NCI-H146 treated with DMSO at 0.1 percent for 48 hours (cell line): ENCODE measurements around the gene SUCNR1.
"Not testable (repeated sequence)": the region's sequence is repeated elsewhere in the genome, so short reads cannot be mapped to it uniquely, and the experiment has no call there.

Source experiments
- DNase-seq: peaks from one replicate; lab custom pipeline; 2025; ENCODE audit not compliant: unreplicated experiment; lab: John Stamatoyannopoulos, UW

SUCNR1 gene

GRCh38 chr3:151871639-151872468 lies 1.6 kb upstream of the SUCNR1 start:
- no peak for DNase-seq

GRCh38 chr3:151874079-151874478 lies 636 bp downstream of the SUCNR1 start:
- not testable (repeated sequence) for DNase-seq

DNA sequence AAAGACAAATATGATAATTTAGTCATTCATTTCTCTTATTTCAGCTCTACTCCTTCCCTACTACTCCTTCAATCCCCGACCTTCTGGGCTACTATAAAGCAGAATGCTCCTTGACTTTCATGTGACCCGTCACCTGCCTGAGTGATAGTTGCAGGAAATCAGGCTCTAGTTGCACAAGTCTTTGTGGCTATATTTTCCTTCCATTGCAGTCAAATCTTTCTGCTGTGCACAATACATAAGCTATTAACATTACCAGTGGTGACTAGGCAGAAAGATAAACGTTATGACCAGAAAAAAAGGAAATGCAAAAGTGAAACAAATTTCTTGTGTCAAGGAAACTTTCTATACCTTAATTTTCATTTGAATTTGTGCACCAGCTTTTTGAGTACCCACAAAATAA lies 2.3 kb downstream of the SUCNR1 start:
- no peak for DNase-seq

DNA sequence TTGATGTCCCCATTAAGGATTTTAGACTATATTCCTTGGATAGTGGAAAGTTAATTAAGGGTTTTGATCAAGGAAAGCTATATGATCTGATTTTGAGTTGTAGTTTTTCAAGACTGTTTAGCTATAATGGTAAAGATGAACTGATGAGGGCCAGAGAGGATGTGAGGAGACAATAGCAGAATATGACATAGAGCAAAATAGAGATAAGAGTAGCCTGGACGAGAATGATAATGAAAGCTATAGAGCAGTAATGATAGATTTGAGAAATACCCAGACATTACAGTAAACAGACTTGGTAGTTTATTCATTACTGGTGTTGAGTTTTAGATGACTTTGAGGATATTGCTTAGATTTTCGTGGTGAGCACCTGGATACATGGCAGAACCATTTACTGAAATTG lies 3.8 kb downstream of the SUCNR1 start:
- DNase-seq, result no peak

DNA sequence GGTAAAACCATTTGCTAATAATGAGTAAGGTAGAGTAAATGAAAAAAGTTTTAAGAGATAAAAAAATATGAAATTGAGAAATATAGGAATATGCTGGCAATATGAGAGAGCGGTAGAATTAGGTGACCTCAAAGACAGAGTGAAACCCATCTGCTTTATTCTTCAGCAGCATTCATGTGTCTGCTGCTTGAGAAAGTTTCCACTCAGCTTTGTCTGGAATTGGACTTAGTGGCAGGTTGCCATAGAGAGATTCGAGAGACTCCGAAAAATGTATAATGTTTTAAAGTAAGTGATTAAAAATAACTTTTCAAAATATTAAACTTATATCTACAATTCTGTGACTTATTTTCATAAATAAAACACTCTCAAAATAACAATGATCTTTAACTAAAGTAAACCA lies 5.0 kb downstream of the SUCNR1 start:
- no peak for DNase-seq

DNA sequence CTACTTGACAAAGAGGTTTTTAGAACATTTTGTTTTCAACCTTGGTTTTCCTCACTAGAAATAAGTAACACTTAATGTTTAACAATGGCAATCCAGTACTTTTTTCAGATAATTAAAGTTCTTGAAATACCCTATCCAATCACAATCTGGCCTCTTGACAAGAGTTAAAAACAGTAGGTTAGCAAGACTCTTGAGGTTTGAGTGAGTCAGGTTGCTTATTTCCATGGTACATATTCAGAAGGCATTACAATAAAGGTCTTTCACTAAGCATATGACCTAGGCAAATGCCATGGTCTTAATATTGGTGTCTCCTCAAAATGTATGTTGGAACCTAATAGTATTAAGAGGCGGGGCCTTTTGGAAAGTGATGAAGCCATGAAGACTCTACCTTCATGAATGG lies 5.6 kb downstream of the SUCNR1 start:
- no peak for DNase-seq

GRCh38 chr3:151879679-151880415 lies 6.4 kb downstream of the SUCNR1 start:
- no peak for DNase-seq

DNA sequence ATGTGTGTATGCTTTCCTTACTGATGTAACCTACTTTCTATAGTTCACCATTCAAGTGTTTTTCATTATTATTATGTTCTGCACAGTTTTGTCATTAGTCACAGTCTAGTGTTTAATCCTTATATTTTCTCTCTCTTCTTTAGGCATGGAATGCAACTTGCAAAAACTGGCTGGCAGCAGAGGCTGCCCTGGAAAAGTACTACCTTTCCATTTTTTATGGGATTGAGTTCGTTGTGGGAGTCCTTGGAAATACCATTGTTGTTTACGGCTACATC lies 6.9 kb downstream of the SUCNR1 start:
- no peak for DNase-seq

DNA sequence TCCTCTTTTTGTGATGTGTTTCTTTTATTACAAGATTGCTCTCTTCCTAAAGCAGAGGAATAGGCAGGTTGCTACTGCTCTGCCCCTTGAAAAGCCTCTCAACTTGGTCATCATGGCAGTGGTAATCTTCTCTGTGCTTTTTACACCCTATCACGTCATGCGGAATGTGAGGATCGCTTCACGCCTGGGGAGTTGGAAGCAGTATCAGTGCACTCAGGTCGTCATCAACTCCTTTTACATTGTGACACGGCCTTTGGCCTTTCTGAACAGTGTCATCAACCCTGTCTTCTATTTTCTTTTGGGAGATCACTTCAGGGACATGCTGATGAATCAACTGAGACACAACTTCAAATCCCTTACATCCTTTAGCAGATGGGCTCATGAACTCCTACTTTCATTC lies 7.7 kb downstream of the SUCNR1 start:
- DNase-seq, result no peak

DNA sequence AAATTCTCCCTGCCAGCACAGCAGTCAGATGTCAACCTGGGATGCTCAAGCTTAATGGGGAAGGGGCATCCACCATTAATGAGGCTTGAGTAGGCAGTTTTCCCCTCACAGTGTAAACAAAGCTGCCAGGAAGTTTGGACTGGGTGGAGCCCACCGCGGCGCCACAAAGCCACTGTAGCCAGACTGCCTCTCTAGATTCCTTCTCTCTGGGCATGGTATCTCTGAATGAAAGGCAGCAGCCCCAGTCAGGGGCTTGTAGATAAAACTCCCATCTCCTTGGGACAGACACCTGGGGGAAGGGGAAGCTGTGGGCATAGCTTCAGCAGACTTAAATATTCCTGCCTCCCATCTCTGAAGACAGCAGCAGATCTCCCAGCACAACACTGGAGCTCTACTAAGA lies 12.0 kb downstream of the SUCNR1 start:
- DNase-seq, result not testable (repeated sequence)

- not testable (repeated sequence) for DNase-seq
Measured at GRCh38 chr3:151887450-151888211, 14.2 kb downstream of the SUCNR1 start.

DNA sequence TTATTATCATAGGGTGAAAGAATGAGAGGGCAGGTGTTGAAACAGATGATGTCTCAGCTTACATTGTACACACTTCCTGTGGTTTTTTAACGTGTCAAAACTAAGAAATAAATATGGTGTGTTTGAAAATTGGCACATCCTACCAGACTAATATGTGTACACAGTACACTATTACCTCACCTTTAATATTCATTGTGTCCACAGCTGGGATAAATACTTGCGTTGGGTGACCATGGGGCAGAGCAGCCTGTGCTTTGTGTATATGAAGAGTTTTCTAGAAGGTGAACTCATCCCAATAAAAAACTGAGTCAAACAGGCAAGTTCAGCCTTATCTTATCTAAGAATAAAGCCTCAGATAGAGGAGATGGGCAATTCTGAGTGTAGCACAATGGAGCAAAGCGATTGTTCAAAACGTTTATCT lies 17.3 kb downstream of the SUCNR1 start:
- peak; percentile 100 for DNase-seq

- DNase-seq, result peak; percentile 47
Measured at GRCh38 chr3:151891721-151892120, 18.3 kb downstream of the SUCNR1 start.

- DNase-seq, result no peak
Measured at GRCh38 chr3:151894219-151894618, 20.8 kb downstream of the SUCNR1 start.

DNA sequence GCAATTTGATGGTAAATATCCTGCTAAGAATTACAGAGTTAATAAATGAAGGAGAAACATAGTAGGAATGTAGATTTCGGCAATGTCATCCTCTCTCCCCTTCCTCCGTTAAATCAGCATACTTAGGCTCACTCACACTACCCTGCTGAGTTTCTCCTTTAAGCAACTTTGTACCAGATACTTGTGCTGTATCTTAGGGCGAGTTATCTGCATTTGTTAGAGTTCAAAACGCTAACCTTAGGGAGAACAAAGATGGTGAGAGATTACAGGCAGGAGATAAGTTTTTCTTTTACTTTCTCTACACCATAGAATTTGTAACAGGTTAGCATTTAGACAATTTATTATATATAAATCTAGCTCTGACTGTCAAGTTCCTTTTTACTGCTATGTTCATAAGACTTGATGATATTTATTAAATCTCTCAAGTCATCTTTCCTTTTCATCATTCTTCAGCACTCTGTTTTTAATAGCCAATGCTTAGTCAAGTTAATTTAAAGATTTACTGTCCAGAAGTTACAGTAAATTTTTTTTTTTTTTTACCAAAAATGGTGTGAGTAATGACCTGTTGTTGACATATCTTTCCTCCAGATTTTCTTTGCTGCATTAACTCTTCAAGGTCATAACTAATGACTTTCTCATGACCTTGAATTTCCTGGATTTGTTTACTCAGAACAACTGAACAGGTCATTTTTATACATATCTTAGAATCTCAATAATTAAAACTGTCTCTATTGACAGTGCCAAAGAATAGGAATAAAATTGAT lies 22.2 kb downstream of the SUCNR1 start:
- DNase-seq, result peak; percentile 73

DNA sequence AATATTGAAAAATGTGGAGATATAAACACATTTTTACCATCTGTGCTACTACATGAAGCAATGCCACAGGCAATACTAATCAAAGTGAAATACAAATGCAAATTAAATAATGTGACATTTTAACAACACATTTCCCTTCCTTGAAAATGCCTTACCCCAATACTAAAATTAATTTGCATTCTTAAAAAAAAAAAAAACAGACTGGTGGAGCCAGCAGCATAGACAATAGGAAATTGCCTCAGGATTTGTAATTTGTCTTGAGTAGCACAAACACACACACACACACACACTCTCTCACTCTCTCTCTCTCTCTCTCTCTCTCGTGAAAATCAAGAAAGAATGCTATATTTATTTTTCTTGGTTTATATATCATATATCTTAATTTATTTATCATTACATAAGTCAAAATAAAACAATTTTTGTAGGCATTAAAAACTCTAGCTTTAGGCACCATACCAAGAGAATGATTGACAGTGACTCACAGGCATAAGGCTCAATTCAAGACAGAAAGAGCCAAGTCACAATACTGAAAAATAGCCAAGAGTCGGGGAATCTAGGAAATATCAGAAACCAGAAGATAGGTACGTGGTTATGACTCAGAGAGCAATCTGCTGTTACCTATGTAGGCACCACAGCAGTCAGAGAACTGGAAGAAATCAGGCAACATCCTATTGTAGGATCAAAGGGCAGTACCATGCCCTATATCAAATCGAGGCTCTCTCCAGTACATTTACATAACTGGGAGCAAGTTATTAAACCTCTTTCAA lies 23.0 kb downstream of the SUCNR1 start:
- peak; percentile 41 for DNase-seq

GRCh38 chr3:151898121-151898520 lies 24.7 kb downstream of the SUCNR1 start:
- not testable (repeated sequence) for DNase-seq

DNA sequence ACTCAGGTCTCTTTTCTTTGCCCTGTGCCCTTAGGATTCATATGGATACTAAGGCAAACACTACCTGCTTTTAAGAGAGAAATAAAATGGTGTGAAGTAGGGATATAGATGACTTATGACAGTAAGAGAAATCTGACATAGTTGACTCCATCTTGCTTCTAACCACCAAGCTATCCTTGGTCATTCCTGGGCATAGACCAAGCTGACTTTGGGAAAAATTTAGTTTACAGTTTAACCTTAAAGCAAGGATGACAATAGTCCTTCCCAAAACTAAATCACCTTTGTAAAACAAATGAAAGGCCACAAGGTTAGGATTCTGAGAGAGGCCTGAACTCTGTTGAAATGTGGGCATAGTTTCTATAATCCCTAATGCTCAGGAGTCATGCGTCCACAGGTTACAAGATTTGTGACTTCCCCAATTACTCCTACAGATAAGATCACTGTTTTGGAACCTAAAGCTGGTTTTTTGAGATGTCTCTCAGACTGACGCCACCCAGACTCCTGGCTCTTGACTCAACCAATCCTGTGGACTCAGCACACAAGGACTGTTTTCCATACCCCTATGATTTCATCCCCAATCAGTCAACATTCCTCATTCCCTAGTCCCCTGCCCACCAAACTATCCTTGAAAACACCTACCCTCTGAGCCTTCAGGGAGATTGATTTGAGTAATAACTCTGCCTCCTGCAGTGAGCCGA lies 25.3 kb downstream of the SUCNR1 start:
- DNase-seq, result not testable (repeated sequence)

GRCh38 chr3:151899996-151900395 lies 26.6 kb downstream of the SUCNR1 start:
- no peak for DNase-seq

GRCh38 chr3:151900460-151900859 lies 27.0 kb downstream of the SUCNR1 start:
- DNase-seq, result no peak
